HG02678 (cell line): ENCODE measurements around the gene ARHGAP27.
"Not testable (repeated sequence)": the region's sequence is repeated elsewhere in the genome, so short reads cannot be mapped to it uniquely, and the experiment has no call there.

ENCODE experiments used
- ATAC-seq: cut with Tn5 transposase; IDR thresholded peaks from one replicate; pipeline ENCODE4 v1.9.1; 2021; ENCODE audit warnings: mild to moderate bottlenecking, moderate library complexity; ENCODE audit not compliant: unreplicated experiment

ARHGAP27 gene

GRCh38 chr17:45366049-45366448, 66.6 kb downstream of the ARHGAP27 start:
- no peak for ATAC-seq

DNA sequence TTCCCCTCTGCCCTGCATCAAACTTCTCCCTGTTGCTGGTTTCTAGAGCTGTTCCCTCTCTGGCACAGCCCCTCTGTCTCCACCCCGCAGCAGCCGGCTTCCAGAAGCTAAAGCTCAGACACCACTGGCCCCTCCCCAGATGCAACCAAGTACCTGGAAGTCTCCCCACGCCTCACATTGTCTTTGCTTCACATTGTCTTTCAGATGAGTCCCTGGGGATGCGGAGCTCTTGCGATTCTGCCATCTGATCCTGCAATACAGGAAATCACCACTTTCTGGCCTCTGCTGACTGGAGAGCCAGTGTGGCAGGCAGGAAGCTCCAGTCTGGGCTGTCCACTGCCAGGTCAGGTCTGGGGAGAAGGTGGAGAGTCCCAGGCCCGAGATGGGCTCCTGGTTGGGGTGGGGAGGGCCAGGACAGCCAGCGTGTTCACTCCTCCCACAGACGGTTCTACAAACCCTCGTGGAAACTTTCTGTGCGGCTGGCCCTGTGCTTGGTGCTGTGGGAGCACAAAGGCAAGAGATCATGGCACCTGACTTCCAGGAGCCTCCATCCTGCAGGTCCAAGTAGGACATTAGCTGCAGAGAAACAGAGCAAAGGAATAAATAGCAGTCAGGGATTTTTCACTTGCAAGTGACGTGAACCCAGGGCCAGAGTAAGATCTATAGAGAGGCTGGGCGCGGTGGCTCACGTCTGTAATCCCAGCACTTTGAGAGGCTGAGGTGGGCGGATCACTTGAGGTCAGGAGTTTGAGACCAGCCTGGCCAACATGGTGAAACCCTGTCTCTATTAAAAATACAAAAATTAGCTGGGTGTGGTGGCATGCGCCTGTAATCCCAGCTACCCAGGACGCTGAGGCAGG, 67.9 kb downstream of the ARHGAP27 start:
- ATAC-seq = no peak

GRCh38 chr17:45363498-45363897, 69.2 kb downstream of the ARHGAP27 start:
- ATAC-seq = no peak

GRCh38 chr17:45361976-45362375, 70.7 kb downstream of the ARHGAP27 start:
- ATAC-seq = no peak

GRCh38 chr17:45361451-45361850, 71.2 kb downstream of the ARHGAP27 start:
- no peak for ATAC-seq

GRCh38 chr17:45357364-45357997, 75.2 kb downstream of the ARHGAP27 start:
- no peak for ATAC-seq

GRCh38 chr17:45355087-45355486, 77.6 kb downstream of the ARHGAP27 start:
- ATAC-seq = no peak

GRCh38 chr17:45353043-45353442, 79.6 kb downstream of the ARHGAP27 start:
- ATAC-seq = no peak

- ATAC-seq = no peak
These were observed 80.8 kb downstream of the ARHGAP27 start for GRCh38 chr17:45351831-45352230.

- no peak for ATAC-seq
These were observed 85.2 kb downstream of the ARHGAP27 start for GRCh38 chr17:45347444-45347843.

GRCh38 chr17:45346216-45347015, 86.3 kb downstream of the ARHGAP27 start:
- ATAC-seq = no peak

- no peak for ATAC-seq
These were observed 87.0 kb downstream of the ARHGAP27 start for GRCh38 chr17:45345554-45346215.

DNA sequence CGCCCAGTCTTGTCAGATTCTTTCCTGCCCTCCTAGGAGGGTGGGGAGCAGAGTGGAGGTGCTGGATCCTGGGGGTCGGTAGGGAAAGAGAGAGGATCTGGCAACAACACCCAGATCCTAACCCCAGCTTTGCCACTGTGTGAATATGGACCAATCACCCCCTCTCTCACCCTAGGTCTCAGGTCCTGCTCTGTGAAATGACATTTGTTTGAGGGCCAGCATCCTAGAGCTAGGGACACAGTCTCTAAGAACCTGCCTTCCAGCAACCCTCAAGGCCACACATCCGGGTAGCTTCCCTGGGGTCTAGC, 87.5 kb downstream of the ARHGAP27 start:
- no peak for ATAC-seq

DNA sequence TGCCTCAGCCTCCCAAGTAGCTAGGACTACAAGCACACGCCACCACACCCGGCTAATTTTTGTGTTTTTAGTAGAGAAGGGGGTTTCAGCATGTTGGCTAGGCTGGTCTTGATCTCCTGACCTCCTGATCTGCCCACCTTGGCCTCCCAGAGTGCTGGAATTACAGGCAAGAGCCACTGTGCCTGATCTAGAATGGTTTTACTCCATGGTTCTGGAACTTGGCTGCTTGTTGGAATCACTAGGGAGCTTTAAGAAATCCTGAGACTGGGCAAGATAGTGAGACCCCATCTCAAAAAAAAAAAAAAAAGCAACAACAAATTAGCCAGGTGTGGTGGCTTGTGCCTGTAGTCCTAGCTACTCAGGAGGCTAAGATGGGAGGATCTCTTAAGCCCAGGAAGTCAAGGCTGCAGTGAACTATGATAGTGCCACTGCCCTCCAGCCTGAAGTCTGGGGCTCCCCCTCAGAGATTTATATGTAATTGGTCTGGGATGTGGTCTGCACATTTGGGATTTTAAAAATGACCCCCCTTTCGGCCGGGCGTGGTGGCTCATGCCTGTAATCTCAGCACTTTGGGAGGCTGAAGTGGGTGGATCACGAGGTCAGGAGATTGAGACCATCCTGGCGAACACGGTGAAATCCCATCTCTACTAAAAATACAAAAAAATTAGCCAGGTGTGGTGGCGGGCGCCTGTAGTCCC, 88.6 kb downstream of the ARHGAP27 start:
- ATAC-seq = not testable (repeated sequence)
